GM18498 (cell line): ENCODE data around the gene EMILIN1.

Experiments used
- ATAC-seq: cut with Tn5 transposase; IDR thresholded peaks from one replicate; pipeline ENCODE4 v1.9.1; 2021; ENCODE audit warnings: mild to moderate bottlenecking, moderate library complexity; ENCODE audit not compliant: unreplicated experiment

The EMILIN1 gene

DNA sequence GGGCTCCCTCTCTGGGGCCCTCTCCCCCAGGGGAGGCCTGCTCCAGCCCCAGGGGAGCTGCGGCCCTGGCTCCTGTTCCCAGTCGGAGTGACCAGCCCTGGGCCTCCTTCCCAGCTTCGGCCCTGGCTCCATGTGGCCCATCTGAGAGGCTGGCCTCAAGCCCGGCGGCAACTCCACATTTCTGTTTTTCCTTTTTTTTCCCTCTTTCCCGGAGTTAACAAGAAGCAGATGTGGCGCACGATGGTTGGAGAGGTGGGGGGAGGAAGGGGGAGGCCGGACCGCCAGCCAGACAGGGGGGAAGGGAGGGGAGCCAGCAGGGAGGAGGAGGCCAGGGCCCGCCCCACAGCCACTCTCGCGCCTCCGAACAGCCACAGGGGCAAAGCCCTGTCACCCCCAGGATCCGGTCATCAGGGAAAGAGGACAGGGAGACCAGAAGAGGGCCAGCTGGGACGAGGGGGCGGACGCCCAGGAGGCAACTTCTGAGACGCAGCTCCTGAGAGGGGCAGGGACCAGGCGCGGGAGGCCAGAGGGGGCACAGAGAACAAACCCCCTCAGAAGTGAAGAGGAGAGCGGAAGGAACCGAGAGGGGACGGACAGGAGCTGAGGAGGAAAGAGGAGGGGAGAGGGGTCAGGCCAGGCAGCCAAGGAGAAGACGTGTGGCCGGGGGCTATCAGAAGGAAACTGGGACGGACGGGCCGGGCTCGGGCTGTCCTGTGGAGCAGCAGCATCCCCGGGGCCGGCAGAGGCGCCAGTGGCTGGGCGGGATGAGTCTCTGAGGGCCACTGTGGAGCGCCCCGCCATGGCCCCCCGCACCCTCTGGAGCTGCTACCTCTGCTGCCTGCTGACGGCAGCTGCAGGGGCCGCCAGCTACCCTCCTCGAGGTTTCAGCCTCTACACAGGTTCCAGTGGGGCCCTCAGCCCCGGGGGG, at the start of gene EMILIN1:
EMILIN1 (plus strand) TSS at position 349 of the 928 bp plus-strand sequence; CDS start at position 800, 451 bp downstream.
- ATAC-seq = no peak

- no peak for ATAC-seq
These were observed 49.4 kb upstream of the EMILIN1 start for GRCh38 chr2:27029051-27029450.

- peak; percentile 93 for ATAC-seq
These were observed 45.7 kb upstream of the EMILIN1 start, which contains the start of gene TMEM214 for GRCh38 chr2:27032495-27033252. Gene TMEM214 (plus strand): TSS chr2:27032965. CDS start chr2:27033016, 51 bp downstream.

DNA sequence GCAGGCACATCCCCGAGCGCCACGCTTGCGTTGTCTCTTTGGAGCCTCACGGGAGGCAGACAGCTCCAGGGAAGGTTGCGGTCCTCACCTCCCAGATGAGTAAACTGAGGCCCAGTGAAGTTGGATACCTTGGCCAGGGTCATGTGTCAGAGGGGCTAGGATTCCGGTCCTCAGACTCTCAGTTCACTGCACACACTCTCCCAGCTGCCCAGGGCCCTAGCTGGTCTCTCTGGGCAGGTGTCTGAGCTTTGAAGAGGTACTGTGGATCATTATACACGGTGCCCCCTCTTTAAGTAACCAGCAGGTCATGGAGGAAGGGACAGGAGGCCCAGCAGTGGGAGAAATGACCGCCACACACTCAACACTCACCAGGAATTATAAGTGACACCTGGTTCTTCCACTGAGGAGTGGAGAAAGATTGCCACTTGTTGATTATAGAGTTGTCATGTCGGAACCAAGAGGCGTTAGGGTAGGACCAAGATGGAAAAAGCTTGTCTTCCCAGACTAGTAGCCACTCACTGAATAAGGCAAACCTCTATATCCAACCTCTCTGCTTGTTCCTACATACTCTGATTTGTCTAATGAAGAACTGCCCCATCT, 45.1 kb upstream of the EMILIN1 start:
- ATAC-seq = no peak

DNA sequence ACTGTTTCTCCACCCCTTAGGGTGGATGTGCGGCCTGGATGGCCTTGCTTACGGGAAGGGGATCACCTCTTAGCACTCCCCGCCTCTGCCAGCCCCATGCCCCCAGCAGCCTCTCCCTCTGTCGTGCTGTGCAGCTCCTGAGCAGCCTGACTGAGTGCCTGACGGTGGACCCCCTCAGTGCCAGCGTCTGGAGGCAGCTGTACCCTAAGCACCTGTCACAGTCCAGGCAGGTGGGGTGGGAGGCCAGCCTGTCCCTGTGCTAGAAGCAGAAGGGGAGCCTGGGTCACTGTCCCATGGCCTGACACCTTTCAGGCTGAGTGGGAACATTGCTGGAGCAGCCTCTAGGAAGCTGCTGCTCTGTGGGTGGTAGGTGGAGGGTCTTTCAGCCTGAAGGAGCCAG, 40.4 kb upstream of the EMILIN1 start:
- no peak for ATAC-seq

DNA sequence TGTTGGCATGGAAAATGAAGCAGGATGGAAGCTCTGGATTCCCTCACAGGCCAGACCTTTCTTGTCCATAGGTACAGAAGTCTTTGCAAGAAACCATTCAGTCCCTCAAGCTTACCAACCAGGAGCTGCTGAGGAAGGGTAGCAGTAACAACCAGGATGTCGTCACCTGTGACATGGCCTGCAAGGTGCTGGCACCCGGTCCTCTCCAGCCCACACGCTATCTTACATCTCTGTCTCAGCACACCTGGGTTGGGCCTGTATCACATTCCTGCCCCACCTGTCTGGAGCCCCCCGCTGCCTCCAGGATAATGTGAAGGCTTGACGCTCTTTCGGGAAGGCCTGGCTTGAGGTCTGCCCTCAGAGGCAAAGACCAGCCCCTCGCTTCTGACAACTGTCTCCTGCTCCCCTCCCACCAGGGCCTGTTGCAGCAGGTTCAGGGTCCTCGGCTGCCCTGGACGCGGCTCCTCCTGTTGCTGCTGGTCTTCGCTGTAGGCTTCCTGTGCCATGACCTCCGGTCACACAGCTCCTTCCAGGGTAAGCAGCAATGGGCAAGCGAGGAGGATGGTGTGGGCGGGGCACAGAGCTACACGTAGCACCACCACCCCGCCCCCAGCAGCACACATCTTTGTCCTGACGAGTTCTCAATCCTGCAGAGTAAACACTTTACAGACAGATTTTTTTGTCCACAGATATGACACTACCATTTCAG, 39.6 kb upstream of the EMILIN1 start:
- no peak for ATAC-seq

GRCh38 chr2:27039426-27039825, 39.0 kb upstream of the EMILIN1 start:
- ATAC-seq = no peak

GRCh38 chr2:27039871-27040270, 38.5 kb upstream of the EMILIN1 start:
- ATAC-seq = no peak

GRCh38 chr2:27040282-27040681, 38.1 kb upstream of the EMILIN1 start:
- ATAC-seq = no peak

DNA sequence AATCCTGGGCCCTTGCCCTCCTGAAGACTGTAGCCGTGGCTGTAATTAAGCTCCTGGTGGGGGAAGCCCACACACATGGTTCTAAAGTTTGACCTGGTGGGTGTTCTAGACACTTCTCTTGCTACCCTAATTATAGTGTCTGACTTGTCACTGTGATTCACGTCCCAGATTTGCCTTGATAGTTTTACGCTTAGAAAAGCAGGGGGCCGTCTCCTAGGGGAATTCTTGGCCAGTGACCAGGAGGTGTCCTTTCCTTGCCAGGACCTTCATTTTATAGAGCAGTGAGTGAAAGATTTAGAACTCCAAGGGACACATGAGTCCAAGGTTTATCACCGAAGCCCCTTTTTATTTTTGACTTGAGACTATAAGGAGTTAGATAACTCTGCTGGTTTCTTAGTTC, 36.7 kb upstream of the EMILIN1 start:
- peak; percentile 43 for ATAC-seq

DNA sequence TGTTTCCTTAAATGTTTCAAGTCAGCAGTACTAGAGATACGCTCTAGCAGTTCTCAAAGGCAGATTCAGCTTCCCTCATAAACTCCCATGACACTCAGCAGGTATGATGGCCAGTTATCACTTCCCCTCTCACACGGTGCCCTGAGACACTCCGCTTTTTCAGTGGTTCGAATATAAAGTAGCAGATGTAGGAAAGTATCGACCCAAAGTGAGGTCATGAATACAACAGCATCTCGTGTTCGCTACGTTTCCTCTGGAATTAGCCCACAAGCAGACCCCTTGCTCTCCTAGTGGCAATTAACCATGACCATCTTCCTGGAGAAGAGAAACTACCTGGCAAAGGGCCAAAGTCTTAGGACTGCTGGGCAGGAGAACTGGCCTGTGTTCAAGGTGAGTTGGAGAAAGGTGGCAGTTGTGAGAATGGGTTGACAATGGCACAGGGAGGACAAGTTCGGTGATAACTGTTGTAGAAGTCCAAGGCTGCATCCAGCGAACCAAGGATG, 36.2 kb upstream of the EMILIN1 start:
- peak; percentile 72 for ATAC-seq

DNA sequence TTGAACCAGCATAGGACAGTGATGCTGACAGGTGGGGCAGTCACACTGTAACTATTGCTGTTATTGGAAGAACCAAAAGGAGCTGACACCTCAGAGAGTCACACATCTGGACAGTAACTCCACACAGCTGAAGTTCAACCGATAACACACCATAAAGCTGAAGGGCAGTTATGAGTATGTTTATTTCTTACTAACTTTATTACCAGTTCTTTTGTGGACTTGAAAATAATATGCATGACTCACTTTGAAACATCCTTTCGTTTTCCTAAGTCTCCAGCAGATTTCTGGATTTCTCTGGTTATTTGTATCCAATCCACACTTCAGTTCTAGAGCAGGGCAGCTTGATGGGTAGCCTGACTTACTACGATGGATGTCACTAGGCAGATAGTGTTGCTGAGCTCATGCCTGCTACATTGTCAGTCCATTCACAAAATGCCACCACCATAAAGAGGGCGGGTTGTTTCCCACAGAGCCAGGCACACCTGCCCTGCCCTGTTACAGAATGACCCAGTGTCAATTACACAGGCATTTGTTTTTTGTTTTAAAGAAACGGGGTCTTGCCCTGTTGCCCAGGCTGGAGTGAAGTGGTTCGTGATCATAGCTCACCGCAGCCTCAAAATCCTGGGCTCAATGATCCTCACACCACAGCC, 35.3 kb upstream of the EMILIN1 start:
- ATAC-seq = no peak

DNA sequence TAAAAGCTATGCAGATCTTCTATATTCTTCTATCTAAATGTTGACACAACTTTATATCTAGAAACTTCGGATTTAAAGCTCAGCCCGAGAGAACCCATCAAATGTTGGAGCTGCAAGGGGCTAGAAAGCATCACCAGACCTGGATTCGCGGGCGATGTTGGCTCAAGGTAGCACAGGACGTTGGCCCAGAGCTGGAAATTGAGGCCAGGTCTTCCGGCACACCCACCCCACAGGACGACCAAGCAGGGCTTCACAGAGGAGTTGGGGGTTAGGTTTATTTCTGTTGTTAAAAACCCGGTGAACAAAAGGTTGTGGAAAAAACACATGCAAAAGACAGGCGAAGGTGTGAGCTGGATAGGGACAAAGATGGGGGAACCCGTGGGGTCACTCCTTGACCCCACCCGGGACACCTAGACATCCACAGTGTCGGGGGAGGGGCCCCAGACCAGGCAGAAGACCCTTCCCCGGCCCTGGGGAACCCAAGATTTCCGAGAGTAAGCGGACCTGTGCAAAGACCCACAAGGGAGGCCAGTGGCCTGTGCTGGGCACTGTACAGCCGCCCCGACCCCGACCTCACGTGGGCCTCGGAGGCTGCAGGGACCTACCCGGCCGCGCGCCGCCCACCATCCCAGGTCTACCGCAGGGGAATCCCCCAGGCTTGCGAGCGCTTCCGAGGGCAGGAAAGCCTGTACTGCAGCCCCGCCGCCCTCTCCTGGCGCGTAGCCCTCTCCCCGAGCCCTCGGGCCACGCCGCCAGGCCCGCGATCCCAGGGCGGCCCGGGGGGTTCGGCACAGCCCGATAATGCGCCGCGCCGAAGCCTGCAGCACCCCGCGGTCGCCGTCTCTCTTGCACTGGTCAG, 28.8 kb upstream of the EMILIN1 start:
- ATAC-seq = peak; percentile 23

GRCh38 chr2:27050281-27050995, 28.0 kb upstream of the EMILIN1 start:
- peak; percentile 55 for ATAC-seq

- peak; percentile 72 for ATAC-seq
These were observed 27.2 kb upstream of the EMILIN1 start, which contains the start of gene AGBL5 for GRCh38 chr2:27050996-27051901. Gene AGBL5 (plus strand): TSS chr2:27051668. CDS start chr2:27052959, 1,291 bp downstream.

- no peak for ATAC-seq
These were observed 26.3 kb upstream of the EMILIN1 start for GRCh38 chr2:27051902-27052645.

GRCh38 chr2:27053321-27053720, 25.1 kb upstream of the EMILIN1 start:
- ATAC-seq = no peak
